GM04504 (cell line): Measurements from ENCODE around the gene ZC3H13.

Experiments
- DNase-seq: peaks from one replicate; pipeline ENCODE4 v3.0.0-alpha.2; 2012; ENCODE audit warnings: low read depth

Gene ZC3H13

DNA sequence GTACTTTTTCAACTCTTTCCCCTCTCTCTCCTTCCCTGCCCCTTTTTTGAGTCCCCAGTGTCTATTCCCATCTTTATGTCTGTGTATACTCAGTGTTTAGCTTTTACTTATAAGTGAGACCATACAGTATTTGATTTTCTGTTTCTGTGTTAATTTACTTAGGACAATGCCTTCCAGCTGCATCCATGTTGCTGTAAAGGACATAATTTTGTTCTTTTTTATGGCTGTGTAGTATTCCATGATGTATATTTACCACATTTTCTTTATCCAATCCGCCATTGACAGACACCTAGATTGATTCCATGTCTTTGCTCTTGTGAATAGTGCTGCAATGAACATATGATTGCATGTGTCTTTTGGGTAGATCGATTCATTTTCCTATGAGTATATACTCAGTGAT lies 10.7 kb upstream of the ZC3H13 start:
- DNase-seq, result no peak

- no peak for DNase-seq
Measured at GRCh38 chr13:46062185-46062584, 9.6 kb upstream of the ZC3H13 start.

- DNase-seq, result no peak
Measured at GRCh38 chr13:46059405-46059804, 6.9 kb upstream of the ZC3H13 start.

DNA sequence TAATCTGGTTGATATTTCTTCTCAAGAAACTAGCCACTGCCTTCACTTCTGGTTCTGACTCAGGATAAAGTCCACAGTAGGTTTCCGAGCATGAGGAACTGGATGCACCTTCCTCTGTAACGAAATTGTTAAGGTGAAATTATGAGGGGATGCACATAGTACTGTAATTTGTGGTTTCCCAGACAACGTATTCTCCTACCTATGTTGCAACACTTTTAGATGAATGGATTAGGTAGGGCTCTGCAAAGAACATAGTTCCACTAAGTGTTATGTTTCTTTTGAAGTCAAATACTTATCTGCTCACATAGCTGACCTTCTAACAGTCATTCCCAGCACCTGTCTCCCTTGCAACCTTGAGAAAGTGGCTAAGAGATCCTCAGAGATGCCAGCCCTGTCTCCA lies 5.7 kb upstream of the ZC3H13 start:
- no peak for DNase-seq

DNA sequence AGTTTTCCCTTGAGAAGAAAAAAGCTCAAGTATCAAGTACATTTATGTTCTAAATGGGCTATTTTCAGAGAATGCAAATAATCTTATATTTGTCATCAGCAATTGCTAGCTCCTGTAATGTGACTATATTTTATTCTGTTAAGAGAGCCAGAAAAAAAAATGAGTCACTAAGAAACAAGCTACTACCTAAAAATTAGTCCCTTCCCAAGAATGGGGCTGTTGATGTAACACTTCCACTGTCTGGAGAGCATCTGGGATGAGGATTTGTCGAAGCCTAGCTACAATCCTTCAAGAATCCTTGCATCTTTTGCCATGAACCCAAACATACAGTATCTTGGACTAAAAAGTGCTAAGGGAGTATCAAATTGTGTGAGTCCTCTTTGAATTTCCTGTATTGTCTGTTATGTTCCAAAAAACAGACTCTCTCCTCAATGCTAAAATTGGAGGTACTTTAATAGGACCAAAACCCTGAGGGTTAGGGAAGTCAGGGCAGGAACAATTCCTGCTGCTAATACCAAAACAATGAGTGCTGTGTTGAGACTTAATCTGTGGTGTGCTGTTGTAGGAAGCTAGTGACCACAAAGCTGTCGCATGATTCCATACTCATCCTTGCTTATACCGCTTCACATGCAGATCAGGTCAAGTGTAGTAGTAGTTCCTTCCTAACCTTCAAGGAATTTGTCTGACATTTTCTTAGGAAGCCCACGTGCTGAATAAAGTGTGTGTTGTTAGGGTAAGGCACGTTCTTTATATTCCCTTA lies 4.9 kb upstream of the ZC3H13 start:
- no peak for DNase-seq

DNA sequence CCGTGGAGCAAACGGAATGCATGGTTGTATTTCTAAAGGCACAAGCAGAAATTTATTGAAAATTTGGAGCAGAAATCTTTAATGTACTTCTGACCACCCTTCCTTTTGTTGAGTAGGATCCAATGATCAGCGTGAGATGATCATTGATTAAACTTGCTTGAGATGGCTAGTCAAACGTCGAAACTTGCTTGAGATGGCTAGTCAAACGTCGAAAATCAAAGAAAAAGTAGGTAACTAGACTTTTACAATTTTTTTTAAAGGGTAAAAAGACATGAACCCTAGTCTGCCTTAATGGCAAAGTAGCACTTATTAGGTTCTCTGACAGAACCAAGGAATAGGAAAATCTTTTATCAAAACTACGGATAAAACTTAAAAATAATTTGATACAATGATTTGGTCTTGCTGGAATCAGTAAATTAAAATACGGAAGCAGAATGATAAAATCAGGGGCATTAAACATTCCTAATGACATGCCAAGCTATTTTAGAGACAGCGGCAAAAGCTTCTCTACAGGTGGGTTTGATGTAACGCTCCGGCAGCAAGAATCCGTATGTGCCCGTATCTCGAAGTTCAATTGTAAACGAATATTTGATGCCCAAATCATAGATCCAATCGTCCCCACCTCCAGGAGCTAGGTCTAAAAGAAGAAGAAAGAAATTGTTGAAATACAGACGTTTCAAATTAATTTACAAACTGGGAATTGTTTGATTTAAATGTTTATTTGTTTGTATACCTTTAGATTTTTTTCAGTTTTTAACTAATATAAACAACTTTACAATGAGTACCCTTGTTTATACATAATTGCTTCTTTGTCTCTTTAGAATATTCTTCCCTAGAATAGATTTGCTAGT lies 841 bp upstream of the ZC3H13 start:
- no peak for DNase-seq

DNA sequence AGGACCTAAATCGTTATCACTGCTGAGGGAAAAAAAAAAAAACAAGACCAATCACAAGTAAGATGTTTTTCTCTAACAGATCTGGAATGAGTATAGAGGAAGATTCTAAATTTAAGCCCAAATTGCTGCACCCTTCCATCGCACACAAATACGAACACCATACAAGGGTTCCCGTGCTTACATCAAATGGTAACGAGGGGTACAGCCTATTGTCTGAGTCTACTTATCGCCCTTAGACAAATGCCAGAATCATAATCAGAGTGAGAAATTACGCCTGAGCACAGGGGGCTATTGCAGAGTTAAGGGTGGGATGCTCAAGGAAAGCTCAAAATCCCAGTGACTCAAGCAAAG lies 603 bp downstream of the ZC3H13 start:
- DNase-seq, result no peak

DNA sequence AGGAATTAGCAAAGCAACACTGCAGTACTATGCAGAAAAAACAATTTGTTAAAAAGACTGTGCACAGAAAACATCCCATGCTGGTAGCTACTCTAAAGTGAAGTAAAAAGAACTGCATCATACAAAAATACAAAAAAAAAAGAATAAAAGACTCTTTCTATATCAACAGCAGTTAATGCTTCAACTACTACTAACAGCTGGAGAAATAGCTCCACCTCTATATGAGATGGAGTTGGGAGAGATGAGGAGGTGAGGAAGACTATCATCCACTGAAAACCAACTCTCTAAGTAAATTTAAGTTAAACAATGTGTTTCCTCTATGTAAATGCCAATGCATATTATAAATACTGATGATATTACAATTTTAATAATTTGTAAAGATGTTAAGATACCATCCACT lies 1.8 kb downstream of the ZC3H13 start:
- no peak for DNase-seq

GRCh38 chr13:46045424-46045823 lies 7.1 kb downstream of the ZC3H13 start:
- DNase-seq, result no peak

- DNase-seq, result no peak
Measured at GRCh38 chr13:46043647-46044046, 8.9 kb downstream of the ZC3H13 start.

DNA sequence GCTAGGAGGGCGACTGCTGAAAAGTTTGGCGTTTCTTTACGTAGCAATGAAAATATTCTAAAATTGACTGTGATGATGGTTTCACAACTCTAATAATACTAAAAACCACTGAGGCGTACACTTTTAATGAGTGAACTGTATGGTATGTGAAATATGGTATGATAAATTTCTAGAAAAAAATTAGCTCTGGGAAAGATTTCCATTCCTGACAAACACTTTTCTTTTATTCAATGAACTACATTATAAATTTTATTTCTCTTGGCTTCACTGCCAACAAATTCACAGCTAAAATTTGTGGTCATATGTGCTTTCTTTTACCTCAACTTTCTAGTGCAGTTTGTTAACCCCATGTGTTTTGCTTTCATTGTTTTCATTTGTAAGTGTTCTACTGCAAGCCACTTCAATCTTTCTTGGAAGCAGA lies 11.1 kb downstream of the ZC3H13 start:
- no peak for DNase-seq

- no peak for DNase-seq
Measured at GRCh38 chr13:46040763-46041162, 11.8 kb downstream of the ZC3H13 start.

- DNase-seq, result no peak
Measured at GRCh38 chr13:46039411-46040182, 12.9 kb downstream of the ZC3H13 start.

DNA sequence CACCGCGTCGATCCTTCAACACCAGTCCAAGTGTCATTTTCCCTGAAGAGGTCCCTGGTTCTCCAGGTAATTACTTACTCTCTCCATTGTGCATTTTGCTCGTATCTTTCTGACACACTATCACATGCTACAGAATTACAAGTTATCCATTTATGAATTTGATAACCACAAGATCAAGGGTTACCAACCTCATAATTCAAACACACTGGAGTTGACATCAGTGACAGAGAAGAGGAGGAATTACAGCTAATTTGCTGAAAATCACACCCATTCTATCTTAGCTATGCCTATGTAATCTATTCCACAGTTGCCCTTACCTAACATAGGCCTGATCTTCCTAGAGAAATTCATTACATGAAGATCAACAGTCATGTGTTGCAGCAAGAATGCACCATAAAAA lies 14.2 kb downstream of the ZC3H13 start:
- no peak for DNase-seq

- no peak for DNase-seq
Measured at GRCh38 chr13:46035066-46035465, 17.5 kb downstream of the ZC3H13 start.

GRCh38 chr13:46032341-46032740 lies 20.2 kb downstream of the ZC3H13 start:
- no peak for DNase-seq

GRCh38 chr13:46031581-46032263 lies 20.8 kb downstream of the ZC3H13 start:
- no peak for DNase-seq

DNA sequence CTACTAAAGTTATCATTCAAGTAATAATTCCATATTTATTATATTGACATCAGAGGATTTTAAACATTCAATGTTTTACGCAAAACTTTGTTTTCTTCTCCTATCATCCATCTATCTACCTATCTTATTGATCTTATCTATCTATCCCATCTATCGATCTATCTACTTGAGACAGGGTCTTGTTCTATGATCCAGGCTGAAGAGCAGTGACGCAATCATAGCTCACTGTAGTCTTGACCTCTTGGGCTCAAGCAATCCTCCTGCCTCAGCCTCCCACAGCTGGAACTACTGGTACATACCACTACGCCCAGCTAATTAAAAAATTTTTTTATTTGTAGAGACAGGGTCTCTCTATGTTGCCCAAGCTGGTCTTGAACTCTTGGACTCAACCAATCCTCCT lies 27.4 kb downstream of the ZC3H13 start:
- DNase-seq, result no peak

- DNase-seq, result no peak
Measured at GRCh38 chr13:46022481-46022880, 30.1 kb downstream of the ZC3H13 start.

DNA sequence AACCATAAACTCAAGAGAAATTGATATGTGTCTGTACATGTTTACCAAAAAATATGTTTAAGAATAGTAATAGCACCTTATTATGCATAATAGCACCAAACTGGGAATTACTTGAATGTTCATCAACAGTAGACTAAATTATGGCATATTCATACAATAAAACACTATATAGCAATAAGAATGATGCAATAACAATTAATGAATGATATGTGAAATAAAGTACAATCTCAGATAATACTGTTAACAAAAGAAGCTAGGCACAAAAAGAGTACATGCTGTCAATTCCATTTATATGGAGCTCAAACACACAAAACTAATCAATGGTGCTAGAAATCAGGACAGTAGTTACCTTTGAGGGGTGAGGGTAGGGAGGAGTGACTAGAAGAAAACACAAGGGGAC lies 36.3 kb downstream of the ZC3H13 start:
- DNase-seq, result no peak

DNA sequence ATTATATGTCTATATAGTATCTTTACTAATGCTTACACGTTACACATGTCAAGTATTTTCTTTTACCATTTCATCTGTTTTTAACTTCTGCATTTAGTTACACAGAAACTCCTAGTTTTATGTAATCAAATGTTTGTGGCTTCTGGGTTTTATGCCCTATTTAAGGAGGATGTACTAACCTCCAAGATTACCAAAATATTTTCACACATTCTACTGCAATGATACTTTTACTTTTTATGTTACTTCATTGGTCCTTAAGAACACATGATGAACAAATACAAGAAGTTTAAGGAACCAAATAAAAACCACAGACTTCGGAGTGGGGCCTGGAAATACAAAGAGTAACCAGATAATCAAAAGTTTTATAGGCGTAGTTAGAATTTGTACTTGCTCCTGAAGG lies 37.2 kb downstream of the ZC3H13 start:
- DNase-seq, result no peak

GRCh38 chr13:46012404-46012803 lies 40.1 kb downstream of the ZC3H13 start:
- DNase-seq, result no peak
